NCI-H2107 treated with DMSO at 0.1 percent for 48 hours (cell line): ENCODE data around the gene PRR16.
"Not testable (repeated sequence)": the region's sequence is repeated elsewhere in the genome, so short reads cannot be mapped to it uniquely, and the experiment has no call there.

ENCODE experiments used
- DNase-seq: peaks from one replicate; lab custom pipeline; 2025; ENCODE audit not compliant: unreplicated experiment; lab: John Stamatoyannopoulos, UW

PRR16 gene

DNA sequence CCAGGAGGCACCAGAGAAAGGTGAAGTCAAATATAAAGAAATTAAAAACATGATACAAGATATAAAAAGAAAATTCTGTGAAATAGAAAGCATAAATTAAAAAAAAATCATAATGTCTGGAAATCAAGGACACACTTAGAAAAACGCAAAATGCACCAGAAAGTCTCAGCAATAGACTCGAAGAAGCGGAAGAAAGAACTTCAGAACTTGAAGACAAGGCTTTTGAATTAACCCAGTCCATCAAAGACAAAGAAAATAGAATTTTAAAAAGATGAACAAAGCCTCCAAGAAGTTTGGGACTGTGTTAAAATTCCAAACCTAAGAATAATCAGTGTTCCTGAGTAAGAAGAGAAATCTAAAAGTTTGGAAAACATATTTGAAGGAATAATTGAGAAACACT is 168.3 kb downstream of the PRR16 start:
- DNase-seq = no peak

DNA sequence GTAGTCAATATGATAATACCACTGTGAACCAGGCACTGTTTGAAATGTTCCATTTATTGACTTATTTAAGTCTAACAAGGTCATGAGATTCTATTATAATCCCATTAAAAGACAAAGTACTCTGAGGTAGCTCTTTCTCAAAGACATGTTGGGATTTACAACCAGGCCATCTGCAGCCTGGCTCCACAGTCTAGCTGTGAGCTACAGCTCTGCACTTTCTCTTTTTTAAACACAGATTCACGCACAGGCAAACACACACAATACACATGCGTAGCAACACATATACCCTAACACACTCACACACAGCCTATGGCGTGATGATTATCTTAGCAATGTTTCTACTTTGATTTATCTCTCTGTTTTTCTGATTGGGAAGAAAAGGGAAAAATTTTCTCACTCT is 174.3 kb downstream of the PRR16 start:
- no peak for DNase-seq

DNA sequence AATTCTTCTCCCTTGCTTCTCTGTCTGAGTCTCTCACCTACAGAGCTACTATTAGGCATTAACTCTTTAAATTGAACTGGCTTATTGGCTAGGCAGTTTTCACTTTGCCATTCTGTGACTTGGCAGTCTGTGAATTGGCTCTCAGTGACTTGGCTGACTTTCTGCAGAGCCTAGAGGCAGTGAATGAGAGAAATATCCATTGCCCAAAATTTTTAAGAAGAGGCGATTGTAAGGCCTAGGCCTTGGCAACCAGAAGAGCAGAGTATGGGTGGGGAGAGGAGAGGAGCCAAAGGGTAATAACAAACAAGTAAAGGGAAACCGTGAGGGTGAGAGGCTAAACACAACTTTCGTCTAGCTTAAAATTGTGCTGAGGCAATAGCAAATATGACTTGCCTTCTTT is 176.7 kb downstream of the PRR16 start:
- DNase-seq = no peak

DNA sequence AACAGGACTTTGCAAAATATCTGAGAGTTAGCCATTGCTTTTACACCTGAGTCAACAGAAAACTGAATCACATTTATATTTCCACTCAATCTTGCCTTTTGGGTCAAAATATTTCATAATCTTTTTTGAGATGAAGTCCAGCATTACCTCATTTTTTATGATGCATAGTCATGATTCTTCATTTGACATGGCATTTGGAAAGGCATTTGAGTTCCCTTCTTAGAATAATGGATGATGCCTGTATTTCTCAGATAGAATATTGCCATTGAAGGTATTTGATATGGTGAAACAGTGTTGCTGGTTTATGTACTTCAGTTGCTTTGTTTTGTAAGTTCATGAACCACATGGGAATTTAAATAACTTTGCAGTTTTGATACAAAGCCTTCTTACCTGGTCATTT is 180.4 kb downstream of the PRR16 start:
- DNase-seq = no peak

DNA sequence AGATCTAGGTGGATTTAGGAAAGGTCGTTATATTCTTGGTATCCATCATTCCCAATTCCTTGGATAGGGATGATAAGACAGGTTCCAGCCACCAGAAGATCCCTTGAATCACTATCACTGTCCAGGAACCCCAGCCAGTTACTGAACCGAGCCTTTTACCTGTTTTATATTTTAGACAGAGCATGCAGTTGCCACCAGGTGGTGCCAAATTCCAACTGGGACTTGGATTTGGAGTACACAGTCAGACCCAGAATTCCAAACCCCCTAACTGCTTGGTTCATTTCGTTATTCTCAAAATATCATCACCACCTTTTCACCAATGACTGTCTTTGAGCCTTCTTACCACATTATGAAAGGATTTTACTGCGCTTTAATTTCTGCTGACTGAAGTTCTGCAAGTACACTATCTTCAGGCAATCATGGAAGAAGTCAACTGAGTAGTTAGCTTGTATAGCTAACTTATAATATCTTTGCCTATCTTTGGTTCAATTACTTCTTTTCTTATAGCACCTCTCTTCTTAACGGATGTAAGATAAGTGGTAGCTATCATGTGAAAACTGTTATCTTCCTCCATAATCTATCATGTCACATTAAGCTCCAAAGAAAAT is 191.8 kb downstream of the PRR16 start:
- DNase-seq = peak; percentile 2

DNA sequence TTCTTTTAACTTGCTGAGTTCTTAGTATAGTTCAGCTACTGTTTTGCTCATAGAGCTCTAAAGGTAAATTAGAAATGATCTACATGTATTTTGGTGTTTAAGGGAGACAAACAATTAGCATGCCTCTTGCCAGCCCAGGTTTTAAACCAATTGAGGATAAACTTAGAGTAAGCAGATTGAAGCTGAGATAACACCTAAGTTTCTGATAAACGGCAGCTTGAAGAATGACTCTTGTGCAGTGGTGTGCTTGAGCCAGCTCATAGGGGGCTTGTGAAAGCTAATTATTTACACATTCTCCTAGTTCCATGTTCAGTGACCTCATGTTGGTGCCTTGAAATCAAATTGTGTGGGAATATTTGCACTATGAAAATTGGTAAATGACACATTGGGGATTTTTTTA is 193.0 kb downstream of the PRR16 start:
- no peak for DNase-seq

DNA sequence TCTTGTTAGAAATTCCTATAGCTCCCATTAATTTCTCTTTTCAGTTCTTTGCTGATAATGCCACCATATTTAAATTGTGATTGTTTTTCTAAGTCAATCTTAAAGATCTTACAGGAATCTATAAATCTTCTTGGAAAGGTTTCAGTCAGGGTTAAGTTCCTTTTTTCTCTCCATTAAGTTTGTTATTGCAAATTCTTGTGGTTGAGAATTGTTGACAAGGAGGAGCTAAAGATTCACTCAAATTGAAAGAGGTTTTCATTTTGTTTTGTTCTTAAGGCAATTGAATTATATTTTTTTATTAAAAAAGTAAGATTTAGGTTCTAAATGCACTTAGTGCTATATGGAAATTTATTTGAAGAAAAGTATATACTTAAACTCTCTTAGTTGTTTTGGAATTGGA is 213.4 kb downstream of the PRR16 start:
- DNase-seq = no peak

DNA sequence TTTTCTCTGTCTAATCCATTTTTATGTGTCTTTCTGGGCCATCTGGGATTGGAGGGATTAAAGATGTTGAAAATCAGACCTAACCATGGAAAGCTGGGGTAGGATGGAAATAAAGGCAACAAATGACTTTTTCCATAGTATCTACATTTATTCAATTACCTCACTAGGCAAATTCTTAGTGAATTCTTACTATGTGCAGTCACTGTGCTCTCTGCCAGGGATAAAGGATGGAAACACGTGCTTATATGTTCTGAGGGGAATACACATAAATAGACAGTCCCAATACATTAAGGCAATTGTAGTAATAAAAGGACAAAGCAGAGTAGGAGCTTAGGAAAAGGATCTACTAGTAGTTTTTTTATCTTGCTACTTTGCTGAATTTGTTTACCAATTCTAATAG is 214.2 kb downstream of the PRR16 start:
- no peak for DNase-seq

DNA sequence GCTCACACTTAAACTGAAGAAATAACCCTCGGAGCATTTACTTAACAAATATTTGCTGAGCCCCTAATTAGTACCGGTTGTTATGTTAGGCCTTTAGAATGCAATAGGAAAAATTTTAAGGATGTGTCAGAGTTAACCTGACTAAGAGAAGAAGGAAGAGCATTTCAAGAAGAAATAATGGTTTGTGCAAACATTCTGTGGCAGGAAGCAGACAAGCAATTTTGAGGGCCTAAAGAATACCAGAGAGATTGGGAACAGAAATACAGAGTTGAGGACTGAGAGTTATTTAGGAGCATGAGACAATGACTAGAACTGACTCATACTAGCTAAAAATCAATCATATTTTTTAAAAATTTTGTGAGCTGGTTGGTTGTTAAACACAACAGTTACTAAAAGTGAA is 218.8 kb downstream of the PRR16 start:
- DNase-seq = no peak

DNA sequence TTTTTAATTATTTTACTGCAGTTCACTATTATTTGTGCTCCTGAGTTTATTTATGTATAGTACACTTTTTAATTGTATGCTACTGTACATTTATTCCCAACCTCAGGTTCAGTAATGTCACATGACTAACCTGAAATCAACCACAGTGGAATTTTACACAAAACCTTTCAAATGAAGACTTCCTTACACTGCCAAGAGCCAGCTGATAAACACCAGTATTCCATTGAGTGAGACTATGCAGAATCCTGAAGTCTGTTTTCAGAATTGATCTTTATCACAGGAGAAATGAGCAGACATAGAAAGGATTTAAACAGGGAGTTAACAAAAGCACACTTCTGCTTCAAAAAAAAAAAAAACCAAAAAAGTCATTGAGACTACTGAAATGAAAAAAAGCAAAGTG is 219.5 kb downstream of the PRR16 start:
- DNase-seq = no peak

DNA sequence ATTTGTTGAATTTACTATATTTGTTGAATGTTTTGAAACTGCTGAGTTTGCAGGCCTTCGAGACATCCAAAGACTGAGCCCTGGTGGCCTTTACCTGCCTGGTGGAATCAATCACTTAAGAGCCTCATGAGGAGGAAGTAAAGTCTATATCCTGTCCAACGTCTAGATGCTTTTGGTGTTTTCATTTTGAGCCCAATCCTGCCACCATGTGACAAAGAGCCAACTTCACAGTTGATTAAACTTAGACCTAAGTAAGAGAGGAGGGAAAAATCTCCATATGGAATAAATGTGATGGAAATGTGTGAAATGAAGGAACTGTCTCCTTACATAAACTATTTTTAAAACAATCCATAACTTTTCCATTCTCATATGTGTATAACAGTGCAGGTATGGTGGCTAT is 220.1 kb downstream of the PRR16 start:
- no peak for DNase-seq

DNA sequence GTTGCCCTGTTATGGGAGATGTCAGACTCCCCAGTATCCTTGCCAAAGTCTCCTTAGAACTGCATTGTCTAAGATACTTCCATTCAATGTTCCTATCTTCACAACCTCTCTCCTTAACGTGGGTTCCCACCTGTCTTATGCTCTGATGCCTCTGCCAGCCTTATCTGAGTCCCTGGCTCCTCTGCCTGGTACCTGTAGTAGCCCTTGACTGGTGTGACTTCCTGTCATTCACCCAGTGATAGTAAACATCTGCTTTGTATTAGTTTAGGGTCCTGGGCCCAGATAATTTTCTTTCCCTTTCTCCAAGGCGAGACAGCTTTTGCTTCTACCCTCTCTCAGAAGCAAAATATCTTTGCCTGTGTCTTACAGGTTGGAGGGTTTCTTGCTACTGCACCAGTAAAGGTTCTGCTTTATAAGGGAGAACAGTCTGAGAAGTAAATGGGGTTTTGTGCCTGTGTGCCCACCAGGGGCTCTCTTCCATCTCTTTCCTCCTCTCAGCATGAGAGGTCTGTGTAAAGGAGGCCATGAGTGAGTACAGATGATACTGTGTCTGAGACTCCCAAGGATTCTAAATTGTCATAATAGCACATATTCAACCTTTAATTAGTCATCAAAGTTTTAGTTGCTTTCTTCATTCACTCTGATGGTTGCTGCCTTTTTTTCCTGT is 220.8 kb downstream of the PRR16 start:
- no peak for DNase-seq

DNA sequence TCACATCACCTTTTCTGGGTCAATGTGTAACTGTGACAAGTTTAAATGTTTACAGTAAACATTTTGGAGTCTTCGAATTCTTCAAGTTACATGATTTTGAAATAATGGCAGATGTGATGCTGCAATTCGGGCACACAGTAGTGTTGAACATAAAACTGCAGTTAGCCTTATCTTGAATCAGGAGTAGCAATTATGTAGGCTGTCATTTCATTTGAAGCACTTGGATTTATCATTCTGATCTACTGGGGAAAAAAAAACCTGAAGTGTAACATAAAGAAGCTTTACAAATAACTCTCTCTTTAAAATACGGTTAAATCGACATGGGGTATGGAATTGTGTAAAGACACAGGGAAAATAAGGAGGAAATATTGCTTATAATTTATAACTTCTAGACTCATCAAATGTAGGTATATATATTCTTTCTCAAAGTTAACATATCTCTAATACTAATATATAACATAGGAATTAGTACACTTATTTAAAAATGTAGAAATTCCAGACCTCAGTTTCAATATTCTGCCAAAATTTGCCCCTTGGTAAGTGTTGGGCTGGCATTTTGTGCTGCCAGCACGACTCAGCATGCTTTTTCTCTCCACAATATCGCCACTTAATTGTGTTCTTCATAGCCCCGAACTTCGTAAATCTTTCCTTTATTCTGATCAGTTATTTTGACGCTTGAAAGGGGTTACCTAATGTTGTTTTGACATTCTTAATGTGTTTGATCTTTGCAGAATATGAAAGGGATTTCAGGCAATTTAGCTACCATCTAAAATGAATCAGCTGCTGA is 226.7 kb downstream of the PRR16 start:
- no peak for DNase-seq

DNA sequence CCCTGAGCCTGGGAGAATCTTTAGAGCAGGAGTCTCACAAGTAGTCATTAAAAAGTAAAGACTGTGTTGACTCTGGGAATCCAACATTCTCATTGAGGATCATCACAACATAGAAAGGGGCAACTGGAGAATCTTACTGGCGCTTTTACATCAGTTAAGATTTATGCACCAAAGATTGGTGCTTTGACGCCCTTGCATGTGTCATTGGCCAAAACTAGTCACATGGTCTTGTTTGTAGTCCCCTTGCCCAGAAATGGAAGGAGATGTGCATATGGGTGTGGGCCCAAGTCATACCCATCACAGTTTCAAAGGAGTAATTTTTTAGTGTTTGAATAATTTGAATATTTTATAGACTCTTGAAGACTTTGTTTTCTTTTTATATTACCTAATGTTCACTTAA is 228.2 kb downstream of the PRR16 start:
- DNase-seq = no peak

DNA sequence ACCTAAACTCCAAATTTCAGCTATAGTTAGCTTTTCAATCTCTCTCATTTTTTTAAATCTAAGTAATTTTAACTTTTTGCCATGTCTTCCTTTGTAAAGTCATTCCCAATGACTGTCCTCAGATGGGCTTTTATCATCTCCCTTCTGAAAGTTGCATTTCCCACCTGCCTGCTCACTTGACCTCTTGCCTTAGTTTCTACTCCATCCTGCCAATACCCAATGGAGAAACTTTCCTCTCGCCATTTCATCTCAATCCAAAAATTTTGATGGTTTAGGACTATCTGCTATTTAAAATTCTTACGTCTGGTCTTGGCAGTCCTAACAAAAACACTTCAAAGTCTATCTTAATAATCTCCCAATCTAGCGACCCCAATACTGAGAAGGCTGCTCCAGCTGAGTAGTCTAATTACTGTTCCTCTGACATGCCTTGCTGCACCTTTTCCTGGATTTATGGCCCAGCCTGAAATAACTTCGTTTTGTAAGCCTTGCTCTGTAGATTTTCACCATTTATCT is 231.3 kb downstream of the PRR16 start:
- DNase-seq = no peak

DNA sequence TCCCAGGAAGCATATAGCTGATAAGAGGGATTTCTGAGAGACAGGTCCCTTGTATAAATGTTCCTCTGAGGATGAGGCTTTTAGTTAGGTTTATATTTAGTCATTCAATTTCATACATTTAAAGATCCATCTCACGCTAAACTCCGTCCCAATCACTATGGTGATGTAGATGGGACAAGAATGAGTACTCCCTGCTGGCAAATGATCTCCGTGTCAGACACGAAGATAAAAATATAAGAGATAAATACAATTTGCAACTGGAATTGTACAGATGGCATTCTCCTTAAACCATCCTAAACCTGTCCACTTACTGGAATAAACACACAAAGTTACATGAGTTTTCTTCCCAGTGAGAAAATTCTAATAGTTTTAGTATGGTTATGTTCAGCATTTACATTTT is 233.0 kb downstream of the PRR16 start:
- no peak for DNase-seq

DNA sequence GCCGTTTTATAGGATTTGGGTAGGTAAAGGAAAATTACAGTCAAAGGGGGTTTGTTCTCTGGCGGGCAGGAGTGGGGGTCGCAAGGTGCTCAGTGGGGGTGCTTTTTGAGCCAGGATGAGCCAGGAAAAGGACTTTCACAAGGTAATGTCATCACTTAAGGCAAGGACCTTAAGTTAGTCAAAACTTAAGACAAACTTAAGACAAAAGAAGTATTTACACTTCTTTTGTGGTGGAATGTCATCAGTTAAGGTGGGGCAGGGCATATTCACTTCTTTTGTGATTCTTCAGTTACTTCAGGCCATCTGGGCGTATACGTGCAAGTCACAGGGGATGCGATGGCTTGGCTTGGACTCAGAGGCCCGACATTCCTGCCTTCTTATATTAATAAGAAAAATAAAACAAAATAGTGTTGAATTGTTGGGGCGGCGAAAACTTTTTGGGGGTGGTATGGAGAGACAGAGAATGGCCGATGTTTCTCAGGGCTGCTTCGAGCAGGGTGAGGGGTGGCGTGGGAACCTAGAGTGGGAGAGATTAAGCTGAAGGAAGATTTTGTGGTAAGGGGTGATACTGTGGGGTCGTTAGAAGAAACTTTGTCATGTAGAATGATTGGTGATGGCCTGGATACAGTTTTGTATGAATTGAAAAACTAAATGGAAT is 233.7 kb downstream of the PRR16 start:
- not testable (repeated sequence) for DNase-seq

DNA sequence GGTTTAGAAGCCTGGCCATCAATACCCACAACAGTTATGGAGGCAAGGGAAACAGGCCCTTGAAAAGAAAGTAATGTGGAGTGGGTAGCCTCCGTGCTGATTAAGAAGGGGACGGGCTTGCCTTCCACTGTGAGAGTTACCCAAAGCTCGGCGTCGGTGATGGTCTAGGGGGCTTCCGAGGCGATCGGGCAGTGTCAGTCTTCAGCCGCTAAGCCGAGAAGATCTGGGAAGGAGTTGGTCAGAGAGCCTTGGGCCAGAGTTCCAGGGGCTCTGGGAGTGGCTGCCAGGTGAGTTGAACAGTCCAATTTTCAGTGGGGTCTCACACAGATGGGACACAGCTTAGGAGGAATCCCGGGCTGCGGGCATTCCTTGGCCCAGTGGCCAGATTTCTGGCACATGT is 236.6 kb downstream of the PRR16 start:
- DNase-seq = not testable (repeated sequence)

DNA sequence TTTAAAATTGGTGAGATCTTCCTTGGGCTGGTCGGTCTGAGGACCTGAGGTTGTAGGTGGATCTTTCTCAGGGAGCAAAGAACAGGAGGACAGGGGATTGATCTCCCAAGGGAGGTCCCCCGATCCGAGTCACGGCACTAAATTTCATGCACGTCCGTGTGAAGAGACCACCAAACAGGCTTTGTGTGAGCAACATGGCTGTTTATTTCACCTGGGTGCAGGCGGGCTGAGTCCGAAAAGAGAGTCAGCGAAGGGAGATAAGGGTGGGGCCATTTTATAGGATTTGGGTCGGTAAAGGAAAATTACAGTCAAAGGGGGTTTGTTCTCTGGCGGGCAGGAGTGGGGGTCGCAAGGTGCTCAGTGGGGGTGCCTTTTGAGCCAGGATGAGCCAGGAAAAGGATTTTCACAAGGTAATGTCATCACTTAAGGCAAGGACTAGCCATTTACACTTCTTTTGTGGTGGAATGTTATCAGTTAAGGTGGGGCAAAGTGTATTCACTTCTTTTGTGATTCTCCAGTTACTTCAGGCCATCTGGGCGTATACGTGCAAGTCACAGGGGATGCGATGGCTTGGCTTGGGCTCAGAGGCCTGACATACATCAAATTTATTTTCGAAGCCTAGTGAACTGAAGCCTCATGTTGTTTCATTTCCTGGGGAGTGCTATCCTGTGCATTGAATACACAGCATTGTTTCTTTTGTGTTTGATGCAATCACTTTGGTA is 238.9 kb downstream of the PRR16 start:
- DNase-seq = not testable (repeated sequence)

DNA sequence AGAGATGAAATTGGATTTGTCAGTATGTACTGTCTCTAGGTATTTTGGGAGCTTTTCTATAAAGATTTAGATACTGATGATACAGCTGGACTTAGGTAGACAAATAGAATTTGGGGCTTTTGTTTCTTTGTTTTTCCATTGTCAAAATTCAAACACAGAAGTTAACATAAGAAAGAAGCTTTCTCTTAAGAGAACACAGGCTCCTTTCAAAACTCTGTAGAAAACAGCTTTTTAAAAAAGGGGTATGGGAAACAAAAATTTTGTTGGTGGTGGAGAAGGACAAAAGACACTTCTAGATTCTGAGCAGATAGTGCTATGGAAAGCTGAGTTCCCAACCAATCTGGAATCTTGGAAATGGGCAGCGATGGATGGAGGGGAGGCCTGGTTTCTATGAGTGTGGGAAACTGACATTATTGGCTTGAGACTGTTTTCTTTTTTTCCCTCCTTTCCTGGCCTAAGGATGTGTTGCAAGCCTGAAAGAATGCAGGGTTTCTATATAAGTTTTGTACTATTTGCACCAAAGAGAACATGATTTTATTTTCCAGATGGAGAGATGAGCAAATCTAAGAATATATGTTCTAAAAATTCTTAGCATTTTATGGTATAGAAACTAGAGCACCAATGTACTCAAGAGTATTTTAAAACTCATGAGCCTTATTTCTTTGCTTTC is 240.0 kb downstream of the PRR16 start:
- DNase-seq = no peak
